Thyroid gland (tissue), 4 donors: ENCODE measurements around the gene KY.

Source experiments
- CTCF ChIP-seq, 6 experiments: fragments of 200-600 bp in 3 of 6; fragments of 450-650 bp in 3 of 6; sonication (generic) in 3 of 6; IDR thresholded peaks; one replicate each; pipeline ENCODE4 v1.5.1; 2016 to 2019; ENCODE audit warnings: antibody characterized with exemption in 6 of 6, mild to moderate bottlenecking in 2 of 6, inconsistent platforms in 1 of 6, moderate library complexity in 1 of 6
- POLR2A ChIP-seq, 2 donors: fragments of 450-650 bp; IDR thresholded peaks; one replicate each; pipeline ENCODE4 v1.6.1; 2017; ENCODE audit warnings: antibody characterized with exemption in 2 of 2, mild to moderate bottlenecking in 2 of 2, moderate library complexity in 1 of 2

- no peak for TF ChIP-seq CTCF (IDR thresholded peaks at IDR 0.05)
- TF ChIP-seq POLR2A (IDR thresholded peaks at IDR 0.05): no peak
Observed at GRCh38 chr3:134642445-134643149, 8.2 kb downstream of the KY start.
